Heart left ventricle (tissue), 16 donors: ENCODE measurements around the gene ZBTB7C. TPM values are rescaled to one million over a fixed set of nuclear protein-coding genes. Genes with fewer than 3 reads are reported as not detected.

Source experiments
- ATAC-seq, 4 donors: fragments of 200-7000 bp; cut with Tn5 transposase; one replicate each; pipeline ENCODE4 v1.9.1; 2020 to 2022; ENCODE audit warnings: moderate library complexity in 4 of 4, mild to moderate bottlenecking in 3 of 4, moderate number of reproducible peaks in 1 of 4
- DNase-seq, 5 donors: peaks; one replicate each; pipeline ENCODE4 v3.0.0-alpha.2; 2020
- H3K27ac ChIP-seq, 12 donors: fragments of 200-600 bp; sonication (generic) in 4 of 12; one replicate each; pipeline versions ENCODE4 v1.5.0 to v1.8.0; 2016 to 2022; ENCODE audit warnings: mild to moderate bottlenecking in 2 of 12
- H3K27me3 ChIP-seq, 9 donors: fragments of 200-600 bp; sonication (generic) in 2 of 9; one replicate each; pipeline versions ENCODE4 v1.5.1 to v1.8.0; 2016 to 2022; ENCODE audit warnings: mild to moderate bottlenecking in 3 of 9
- H3K36me3 ChIP-seq, 9 donors: fragments of 200-600 bp; sonication (generic) in 2 of 9; one replicate each; pipeline versions ENCODE4 v1.5.0 to v1.8.0; 2018 to 2022; ENCODE audit warnings: mild to moderate bottlenecking in 2 of 9
- H3K4me1 ChIP-seq, 12 donors: fragments of 200-600 bp; sonication (generic) in 4 of 12; one replicate each; pipeline versions ENCODE4 v1.5.0 to v1.8.0; 2016 to 2022; ENCODE audit warnings: mild to moderate bottlenecking in 3 of 12
- H3K4me3 ChIP-seq, 12 donors: fragments of 200-600 bp; sonication (generic) in 4 of 12; one replicate each; pipeline versions ENCODE4 v1.5.0 to v1.8.0; 2017 to 2022; ENCODE audit warnings: mild to moderate bottlenecking in 9 of 12, moderate library complexity in 4 of 12
- H3K9me3 ChIP-seq, 12 donors: fragments of 200-600 bp; sonication (generic) in 4 of 12; one replicate each; pipeline versions ENCODE4 v1.5.0 to v1.8.0; 2016 to 2022; ENCODE audit warnings: mild to moderate bottlenecking in 1 of 12
- CTCF ChIP-seq, 12 donors: fragments of 200-600 bp; sonication (generic) in 4 of 12; IDR thresholded peaks; one replicate each; pipeline versions ENCODE4 v1.5.0 to v1.8.0; 2018 to 2022; ENCODE audit warnings: antibody characterized with exemption in 12 of 12, mild to moderate bottlenecking in 5 of 12
- POLR2A ChIP-seq, 2 donors: fragments of 450-650 bp; IDR thresholded peaks; one replicate each; pipeline ENCODE4 v1.6.1; 2017; ENCODE audit warnings: antibody characterized with exemption in 2 of 2, mild to moderate bottlenecking in 2 of 2, moderate library complexity in 2 of 2
- WGBS, 4 donors: extraction: QIAGEN DNeasy Blood & Tissue Kit in 2 of 4; methylation state at CpG; one replicate each; pipeline versions ENCODE4 v1.1.5 to v1.1.7; 2013 to 2018; 5-methylcytosine and 5-hydroxymethylcytosine counted together
- intact Hi-C, 10 donors: fragments of 100-400 bp; cut with DNase I; formaldehyde crosslinking; loops; one replicate each; pipeline versions ENCODE4 v1.11.1 to v1.14.2; 2022
- polyA plus RNA-seq, 2 donors: library from polyadenylated mRNA; stranded (reverse); fragments of 200-250 nt; gene quantifications; one replicate each; pipeline ENCODE4 v1.2.3, GENCODE V29; 2013
- total RNA-seq, 9 donors: library from RNA; depleted of rRNA in 2 of 9; stranded (reverse); fragments of >200 nt in 2 of 9; fragmentation: NEBNext Ultra II Directional in 3 of 9; extraction: Animal tissue kit (Norgen Biotek cat#: 25700) in 3 of 9; gene quantifications; one replicate each; pipeline versions ENCODE4 v1.1.0 to v1.2.4, GENCODE V29; 2016 to 2023
- donor health status: ischemic (EF 13 %, LVEDD 7.1; RV severe dilation, severe dysfunction).
- donor health status: healthy with polysubstance abuse.
- donor health status: DM: no; HTN: yes; CAD: no.
- donor health status: DM: no; HTN: no; CAD: no.
- donor health status: ischemic (EF 25% LVEDD 6.9; RV normal size, moderate dysfunction).
- donor health status: ischemic (EF 25% LVEDD 5.7; RV mildly dilated, moderate dysfunction).
- donor health status: healthy.
- donor health status: DM: yes; HTN: yes; CAD: no.
- donor health status: ischemic (EF 35%, LVEDD 5.7; RV mildly dilated, moderate dysfunction).
- donor health status: nonischemic (EF 11% LVEDD 7.7; RV severe dilation, severe dysfunction).
- donor health status: DM: yes; HTN: yes; CAD: no.
- donor health status: PGD.
- donor health status: ischemic (EF 29% LVEDD 5.4; RV normal size, mild dysfunction).
- donor health status: nonischemic (EF 23%, LVEDD 6.1; RV moderate dilation, normal function).

The ZBTB7C gene
- total and polyA plus RNA-seq, 11 donors = 0.68 to 7.5 (median 2.3) TPM

GRCh38 chr18:48064978-48065600 lies 344.1 kb downstream of the ZBTB7C start:
- Histone ChIP-seq H3K27ac (no peak overlapping the region), H3K4me1 (no peaks in the 10 kb centered on the region), H3K36me3 (no peaks in the 10 kb centered on the region), H3K4me3 (no peak overlapping the region), H3K27me3 (no peaks in the 10 kb centered on the region), H3K9me3 (no peaks in the 10 kb centered on the region)
- no peak for ATAC-seq
- TF ChIP-seq CTCF (IDR thresholded peaks at IDR 0.05) (no peak), POLR2A (IDR thresholded peaks at IDR 0.05) (no peak)
- DNase-seq = no peak
- intact Hi-C loops = no loop called here
- 88 to 93% (median 91%) methylated on average over 9 to 10 of the region's 10 CpGs for WGBS, 4 donors

GRCh38 chr18:48061781-48062570 lies 347.2 kb downstream of the ZBTB7C start:
- no peaks in the 10 kb centered on the region for H3K36me3 ChIP-seq
- TF ChIP-seq CTCF (IDR thresholded peaks at IDR 0.05) (no peak), POLR2A (IDR thresholded peaks at IDR 0.05) (no peak)
- no peaks in the 10 kb centered on the region for H3K9me3 ChIP-seq
- H3K27ac ChIP-seq = no peak overlapping the region
- ATAC-seq (no peak), DNase-seq (no peak)
- no peaks in the 10 kb centered on the region for H3K4me1 ChIP-seq
- 95 to 97% (median 96%) methylated on average over 7 of the region's 7 CpGs for WGBS, 4 donors
- intact Hi-C loops = no loop called here
- H3K27me3 ChIP-seq = peaks cover 0 to 3% (median 0%) of the 10 kb centered on the region in 9 donors
- H3K4me3 ChIP-seq = no peak overlapping the region

GRCh38 chr18:48060970-48061369 lies 348.2 kb downstream of the ZBTB7C start:
- 82 to 92% (median 88%) methylated on average over 3 of the region's 3 CpGs for WGBS, 4 donors
- ATAC-seq (no peak), DNase-seq (no peak)
- peaks cover 0 to 3% (median 0%) of the 10 kb centered on the region in 9 donors for H3K27me3 ChIP-seq
- no peak overlapping the region for H3K4me3 ChIP-seq
- no peaks in the 10 kb centered on the region for H3K9me3 ChIP-seq
- no peaks in the 10 kb centered on the region for H3K36me3 ChIP-seq
- intact Hi-C loops = no loop called here
- TF ChIP-seq POLR2A (IDR thresholded peaks at IDR 0.05) = no peak
- TF ChIP-seq CTCF (IDR thresholded peaks at IDR 0.05) = no peak
- H3K4me1 ChIP-seq = no peaks in the 10 kb centered on the region
- H3K27ac ChIP-seq = no peak overlapping the region

GRCh38 chr18:48060346-48060745 lies 348.8 kb downstream of the ZBTB7C start:
- ATAC-seq (no peak), DNase-seq (no peak)
- 86 to 95% (median 90%) methylated on average over 4 of the region's 4 CpGs for WGBS, 4 donors
- no peak for TF ChIP-seq POLR2A (IDR thresholded peaks at IDR 0.05)
- TF ChIP-seq CTCF (IDR thresholded peaks at IDR 0.05) = no peak
- peaks cover 0 to 3% (median 0%) of the 10 kb centered on the region in 9 donors for H3K27me3 ChIP-seq
- H3K36me3 ChIP-seq = no peaks in the 10 kb centered on the region
- intact Hi-C loops = no loop called here
- H3K27ac ChIP-seq = no peak overlapping the region
- no peaks in the 10 kb centered on the region for H3K4me1 ChIP-seq
- no peaks in the 10 kb centered on the region for H3K9me3 ChIP-seq
- no peak overlapping the region for H3K4me3 ChIP-seq
